ENCODE data around the gene NUP50.

The NUP50 gene

GRCh38 chr22:45163451-45164269 is at the start of gene NUP50:
NUP50 (plus strand) TSS chr22:45163925; CDS start chr22:45168178, 4,253 bp downstream.
- peak; percentile 97 for DNase-seq

GRCh38 chr22:45120440-45120839 is 43.3 kb upstream of the NUP50 start:
- no peak for DNase-seq

- no peak for DNase-seq
Measured at GRCh38 chr22:45120931-45121330, 42.8 kb upstream of the NUP50 start.

GRCh38 chr22:45124176-45124847 is 39.4 kb upstream of the NUP50 start:
- DNase-seq = no peak

- DNase-seq = no peak
Measured at GRCh38 chr22:45125188-45125587, 38.5 kb upstream of the NUP50 start.

- no peak for DNase-seq
Measured at GRCh38 chr22:45127866-45128265, 35.9 kb upstream of the NUP50 start.

GRCh38 chr22:45129703-45130524 is 33.8 kb upstream of the NUP50 start:
- peak; percentile 21 for DNase-seq

GRCh38 chr22:45130891-45131290 is 32.8 kb upstream of the NUP50 start:
- no peak for DNase-seq

GRCh38 chr22:45131749-45132148 is 32.0 kb upstream of the NUP50 start:
- no peak for DNase-seq

- no peak for DNase-seq
Measured at GRCh38 chr22:45134313-45134712, 29.4 kb upstream of the NUP50 start.

GRCh38 chr22:45136594-45136993 is 27.1 kb upstream of the NUP50 start:
- DNase-seq = no peak

GRCh38 chr22:45139693-45140092 is 24.0 kb upstream of the NUP50 start:
- DNase-seq = no peak

GRCh38 chr22:45142376-45142775 is 21.3 kb upstream of the NUP50 start:
- no peak for DNase-seq

GRCh38 chr22:45144916-45145315 is 18.8 kb upstream of the NUP50 start:
- DNase-seq = no peak

GRCh38 chr22:45149671-45150070 is 14.1 kb upstream of the NUP50 start:
- no peak for DNase-seq

- DNase-seq = no peak
Measured at GRCh38 chr22:45150139-45150538, 13.6 kb upstream of the NUP50 start.

GRCh38 chr22:45151503-45151902 is 12.2 kb upstream of the NUP50 start:
- no peak for DNase-seq

- DNase-seq = no peak
Measured at GRCh38 chr22:45154383-45154782, 9.3 kb upstream of the NUP50 start.

- no peak for DNase-seq
Measured at GRCh38 chr22:45155050-45155840, 8.5 kb upstream of the NUP50 start.

GRCh38 chr22:45157907-45158306 is 5.8 kb upstream of the NUP50 start:
- DNase-seq = no peak

GRCh38 chr22:45159652-45160462 is 3.9 kb upstream of the NUP50 start:
- no peak for DNase-seq

- no peak for DNase-seq
Measured at GRCh38 chr22:45162531-45162930, 1.2 kb upstream of the NUP50 start.
